Suprapubic skin (tissue), 4 donors: ENCODE measurements around the gene GPX5. TPM values are rescaled to one million over a fixed set of nuclear protein-coding genes. Genes with fewer than 3 reads are reported as not detected.

ENCODE experiments used
- DNase-seq, 2 donors: peaks; one replicate each; pipeline ENCODE4 v3.0.0-alpha.2; 2019; ENCODE audit warnings: low spot score in 2 of 2
- H3K27ac ChIP-seq: fragments of 200-600 bp; sonication (generic); one replicate; pipeline ENCODE4 v1.5.1; 2019
- H3K27me3 ChIP-seq: fragments of 200-600 bp; sonication (generic); one replicate; pipeline ENCODE4 v1.5.1; 2019
- H3K36me3 ChIP-seq: fragments of 200-600 bp; sonication (generic); one replicate; pipeline ENCODE4 v1.5.1; 2019
- H3K4me1 ChIP-seq: fragments of 200-600 bp; sonication (generic); one replicate; pipeline ENCODE4 v1.5.1; 2019
- H3K4me3 ChIP-seq: fragments of 200-600 bp; sonication (generic); one replicate; pipeline ENCODE4 v1.5.1; 2019; ENCODE audit warnings: mild to moderate bottlenecking
- H3K9me3 ChIP-seq: fragments of 200-600 bp; sonication (generic); one replicate; pipeline ENCODE4 v1.5.1; 2019
- EP300 ChIP-seq: sonication (generic); formaldehyde crosslinking; IDR thresholded peaks from one replicate; pipeline ENCODE4 v1.6.1; 2017; ENCODE audit warnings: antibody characterized with exemption
- POLR2A ChIP-seq, 2 donors: fragments of 450-650 bp; IDR thresholded peaks; one replicate each; pipeline ENCODE4 v1.6.1; 2017; ENCODE audit warnings: antibody characterized with exemption in 2 of 2, mild to moderate bottlenecking in 2 of 2, moderate library complexity in 2 of 2
- POLR2AphosphoS5 ChIP-seq, 3 donors: sonication (generic); formaldehyde crosslinking; IDR thresholded peaks; one replicate each; pipeline ENCODE4 v1.6.1; 2017; ENCODE audit warnings: antibody characterized with exemption in 3 of 3
- WGBS: methylation state at CpG from one replicate; pipeline ENCODE4 v1.1.5; 2018; 5-methylcytosine and 5-hydroxymethylcytosine counted together
- total RNA-seq, 4 donors: library from RNA; depleted of rRNA; stranded (reverse); fragments of >200 nt; gene quantifications; one replicate each; pipeline ENCODE4 v1.1.0, GENCODE V29; 2016
- TF ChIP-seq, protein P1 (sequence below), 2 donors: fragments of 200-600 bp in 1 of 2; fragments of 450-650 bp in 1 of 2; sonication (generic) in 1 of 2; IDR thresholded peaks; one replicate each; pipeline ENCODE4 v1.5.1; 2016 to 2019; ENCODE audit warnings: antibody characterized with exemption in 2 of 2, mild to moderate bottlenecking in 1 of 2, moderate library complexity in 1 of 2

Gene GPX5, protein sequence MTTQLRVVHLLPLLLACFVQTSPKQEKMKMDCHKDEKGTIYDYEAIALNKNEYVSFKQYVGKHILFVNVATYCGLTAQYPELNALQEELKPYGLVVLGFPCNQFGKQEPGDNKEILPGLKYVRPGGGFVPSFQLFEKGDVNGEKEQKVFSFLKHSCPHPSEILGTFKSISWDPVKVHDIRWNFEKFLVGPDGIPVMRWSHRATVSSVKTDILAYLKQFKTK
- total RNA-seq, result not detected

DNA sequence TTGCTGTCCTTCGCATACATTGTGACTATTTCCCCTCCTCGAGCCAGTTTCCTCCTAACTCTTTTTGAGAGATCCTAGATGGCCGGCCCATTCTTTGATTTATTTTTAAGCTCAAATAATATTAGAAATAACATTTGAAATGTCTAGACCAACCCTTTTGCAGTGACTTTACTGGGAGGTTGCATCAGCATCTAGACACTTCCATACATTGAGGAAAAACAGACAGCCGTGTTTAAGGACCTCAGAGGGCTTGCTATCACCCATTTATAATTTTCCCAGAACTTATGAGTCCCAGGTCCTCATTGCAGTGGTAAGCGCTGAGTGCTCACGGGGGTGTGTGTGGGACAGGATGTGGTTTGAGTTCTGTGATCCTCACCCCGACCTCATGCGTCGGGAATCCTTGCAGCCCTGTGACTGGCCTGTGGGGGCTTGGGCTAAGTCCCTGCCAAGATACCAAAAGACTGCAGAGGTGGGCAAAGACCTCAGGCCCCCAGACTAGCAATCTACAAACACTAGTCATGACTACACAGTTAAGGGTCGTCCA lies at the start of gene GPX5:
TSS of gene GPX5 (plus strand) at position 386 of the 544 bp plus-strand sequence. CDS start at position 519, 133 bp downstream.
- TF ChIP-seq, protein P1, sequence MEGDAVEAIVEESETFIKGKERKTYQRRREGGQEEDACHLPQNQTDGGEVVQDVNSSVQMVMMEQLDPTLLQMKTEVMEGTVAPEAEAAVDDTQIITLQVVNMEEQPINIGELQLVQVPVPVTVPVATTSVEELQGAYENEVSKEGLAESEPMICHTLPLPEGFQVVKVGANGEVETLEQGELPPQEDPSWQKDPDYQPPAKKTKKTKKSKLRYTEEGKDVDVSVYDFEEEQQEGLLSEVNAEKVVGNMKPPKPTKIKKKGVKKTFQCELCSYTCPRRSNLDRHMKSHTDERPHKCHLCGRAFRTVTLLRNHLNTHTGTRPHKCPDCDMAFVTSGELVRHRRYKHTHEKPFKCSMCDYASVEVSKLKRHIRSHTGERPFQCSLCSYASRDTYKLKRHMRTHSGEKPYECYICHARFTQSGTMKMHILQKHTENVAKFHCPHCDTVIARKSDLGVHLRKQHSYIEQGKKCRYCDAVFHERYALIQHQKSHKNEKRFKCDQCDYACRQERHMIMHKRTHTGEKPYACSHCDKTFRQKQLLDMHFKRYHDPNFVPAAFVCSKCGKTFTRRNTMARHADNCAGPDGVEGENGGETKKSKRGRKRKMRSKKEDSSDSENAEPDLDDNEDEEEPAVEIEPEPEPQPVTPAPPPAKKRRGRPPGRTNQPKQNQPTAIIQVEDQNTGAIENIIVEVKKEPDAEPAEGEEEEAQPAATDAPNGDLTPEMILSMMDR (IDR thresholded peaks at IDR 0.05), result no peak
- no peak for TF ChIP-seq POLR2A (IDR thresholded peaks at IDR 0.05)

DNA sequence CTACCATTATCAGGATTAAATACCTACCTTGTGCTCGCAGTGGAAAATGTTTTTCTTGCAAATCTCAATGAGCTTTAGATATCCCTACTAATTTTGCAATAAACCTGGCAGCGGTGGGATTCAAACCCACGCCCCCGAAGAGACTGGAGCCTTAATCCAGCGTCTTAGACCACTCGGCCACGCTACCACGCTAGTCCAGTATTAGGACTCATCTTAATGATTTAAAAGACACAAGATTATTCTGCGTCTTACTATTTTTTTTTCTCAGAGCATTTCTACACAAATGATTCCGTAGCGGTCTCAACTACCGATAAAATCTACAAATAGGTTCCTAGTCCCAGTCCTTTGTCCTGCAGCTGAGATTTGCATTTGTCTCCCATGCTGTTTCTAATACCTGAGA lies 47.2 kb upstream of the GPX5 start:
- no peak for DNase-seq
- no peaks in the 10 kb centered on the region for H3K9me3 ChIP-seq
- peaks cover 58% of the 10 kb centered on the region for H3K27me3 ChIP-seq
- no peak for TF ChIP-seq POLR2A (IDR thresholded peaks at IDR 0.05)
- TF ChIP-seq, protein P1 (IDR thresholded peaks at IDR 0.05), result no peak
- TF ChIP-seq EP300, result no peak
- no peak for TF ChIP-seq POLR2AphosphoS5 (IDR thresholded peaks at IDR 0.05)
- no peaks in the 10 kb centered on the region for H3K36me3 ChIP-seq
- H3K27ac ChIP-seq, result no peak overlapping the region
- no peaks in the 10 kb centered on the region for H3K4me1 ChIP-seq
- no peak overlapping the region for H3K4me3 ChIP-seq
- WGBS, result 62% methylated on average over 12 of the region's 12 CpGs

More for the DNA sequence above, at the start of gene GPX5:
- Histone ChIP-seq H3K9me3 (no peaks in the 10 kb centered on the region), H3K4me1 (no peaks in the 10 kb centered on the region), H3K27me3 (peaks cover 16% of the 10 kb centered on the region), H3K4me3 (no peak within 1 kb of the TSS), H3K27ac (no peak within 1 kb of the TSS), H3K36me3 (no peaks in the 10 kb centered on the region)
- no peak for DNase-seq
- WGBS, result 35% methylated on average over 10 of the region's 10 CpGs

DNA sequence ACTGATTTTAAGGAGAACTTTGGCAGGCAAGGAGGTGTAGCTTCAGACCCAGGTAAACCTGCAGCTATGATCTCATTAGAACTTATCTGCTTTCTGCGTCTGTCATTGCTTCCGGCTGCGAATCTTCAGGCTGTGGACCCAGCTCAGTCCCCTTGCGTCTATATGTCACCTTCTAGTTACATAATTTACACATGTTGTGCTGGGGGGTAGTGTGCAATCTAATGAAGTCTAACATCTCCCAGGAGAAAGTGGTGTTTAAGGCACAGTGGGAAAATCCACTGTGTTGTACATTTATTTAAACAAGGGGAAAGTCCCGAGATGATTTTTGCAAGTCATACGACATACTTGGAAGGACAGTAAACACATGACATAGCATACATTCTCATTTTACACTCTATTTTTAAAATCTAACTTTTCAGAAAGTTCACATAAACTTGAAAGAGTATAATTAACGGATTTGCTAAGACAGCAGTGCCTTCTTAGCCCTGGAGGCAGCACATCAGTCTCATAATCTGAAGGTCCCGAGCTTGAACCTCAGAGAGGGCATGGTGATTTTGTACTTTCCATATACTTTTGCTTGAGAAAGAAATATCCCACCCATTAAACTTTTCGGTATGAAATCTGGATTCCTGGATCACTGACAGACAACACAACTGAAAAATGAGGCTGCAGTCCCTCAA lies 45.3 kb upstream of the GPX5 start:
- no peaks in the 10 kb centered on the region for H3K4me1 ChIP-seq
- no peak overlapping the region for H3K27ac ChIP-seq
- no peaks in the 10 kb centered on the region for H3K9me3 ChIP-seq
- H3K36me3 ChIP-seq, result no peaks in the 10 kb centered on the region
- no peak for TF ChIP-seq POLR2A (IDR thresholded peaks at IDR 0.05)
- no peak for TF ChIP-seq POLR2AphosphoS5 (IDR thresholded peaks at IDR 0.05)
- no peak for TF ChIP-seq EP300
- TF ChIP-seq, protein P1 (IDR thresholded peaks at IDR 0.05), result no peak
- peaks cover 49% of the 10 kb centered on the region for H3K27me3 ChIP-seq
- no peak for DNase-seq
- WGBS, result 50% methylated on average over 9 of the region's 9 CpGs
- no peak overlapping the region for H3K4me3 ChIP-seq

DNA sequence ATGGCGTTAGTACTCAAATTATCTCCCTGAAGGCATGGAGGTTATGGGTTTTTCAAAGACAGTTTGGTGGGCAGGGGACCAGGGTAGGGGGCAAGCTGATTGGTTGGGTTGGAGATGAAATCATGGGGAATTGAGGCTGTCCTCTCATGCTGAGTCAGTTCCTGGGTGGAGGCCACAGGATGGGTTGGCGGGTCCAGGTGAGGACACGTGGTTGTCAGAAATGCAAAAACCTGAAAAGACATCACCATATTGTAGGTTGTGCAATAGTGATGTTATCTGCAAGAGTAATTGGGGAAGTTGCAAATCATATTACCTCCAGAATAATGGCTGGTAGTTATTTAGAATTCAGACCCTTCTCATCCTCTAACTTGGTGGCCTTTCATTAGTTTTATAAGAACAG lies 40.2 kb upstream of the GPX5 start:
- TF ChIP-seq EP300 (no peak), POLR2AphosphoS5 (IDR thresholded peaks at IDR 0.05) (no peak), POLR2A (IDR thresholded peaks at IDR 0.05) (no peak)
- TF ChIP-seq, protein P1 (IDR thresholded peaks at IDR 0.05), result no peak
- H3K36me3 ChIP-seq, result no peaks in the 10 kb centered on the region
- peaks cover 33% of the 10 kb centered on the region for H3K27me3 ChIP-seq
- H3K9me3 ChIP-seq, result no peaks in the 10 kb centered on the region
- no peak for DNase-seq
- no peak overlapping the region for H3K27ac ChIP-seq
- peaks cover 11% of the 10 kb centered on the region for H3K4me1 ChIP-seq
- H3K4me3 ChIP-seq, result no peak overlapping the region
- 80% methylated on average over 3 of the region's 3 CpGs for WGBS

DNA sequence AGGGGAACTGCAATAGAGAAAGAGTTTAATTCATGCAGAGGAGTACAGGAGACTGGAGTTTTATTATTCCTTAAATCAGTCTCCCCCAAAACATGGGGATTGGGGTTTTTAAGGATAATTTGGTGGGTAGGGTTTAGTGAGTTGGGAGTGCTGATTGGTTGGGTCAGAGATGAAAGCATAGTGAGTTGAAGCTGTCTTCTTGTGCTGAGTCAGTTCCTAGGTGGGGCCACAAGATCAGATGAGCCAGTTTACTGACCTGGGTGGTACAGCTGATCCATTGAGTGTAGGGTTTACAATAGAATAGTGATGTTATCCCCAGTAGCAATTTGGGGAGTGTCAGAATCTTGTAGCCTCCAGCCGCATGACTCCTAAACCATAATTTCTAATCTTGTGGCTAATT lies 39.1 kb upstream of the GPX5 start:
- Histone ChIP-seq H3K4me1 (peaks cover 12% of the 10 kb centered on the region), H3K9me3 (no peaks in the 10 kb centered on the region), H3K27me3 (peaks cover 30% of the 10 kb centered on the region), H3K36me3 (no peaks in the 10 kb centered on the region), H3K4me3 (no peak overlapping the region), H3K27ac (no peak overlapping the region)
- TF ChIP-seq POLR2A (IDR thresholded peaks at IDR 0.05) (no peak), POLR2AphosphoS5 (IDR thresholded peaks at IDR 0.05) (no peak), EP300 (no peak)
- TF ChIP-seq, protein P1 (IDR thresholded peaks at IDR 0.05), result no peak
- DNase-seq, result no peak
- 93% methylated on average over 1 of the region's 1 CpG for WGBS
